HT1080 (cell line): ENCODE data around the gene SUPT3H. TPM values are rescaled to one million over a fixed set of nuclear protein-coding genes. Genes with fewer than 3 reads are reported as not detected.

Experiments used
- DNase-seq: peaks from one replicate; pipeline ENCODE4 v3.0.0-alpha.2; 2015; ENCODE audit warnings: low read depth
- polyA plus RNA-seq, 2 experiments: library from polyadenylated mRNA; depleted of rRNA; stranded (reverse); fragments of >200 nt; gene quantifications; 2 replicates each; pipeline ENCODE4 v1.2.3, GENCODE V29; 2015
- total RNA-seq: library from RNA; depleted of rRNA; stranded (reverse); fragments of >200 nt; shearing (Covaris generic); gene quantifications from 2 replicates; pipeline ENCODE4 v1.2.3, GENCODE V29; 2014; rRNA removed

SUPT3H gene
- 2.6 and 9.1 TPM in 2 replicates for total RNA-seq
- polyA plus RNA-seq (2015; cell fraction: cytosol; rRNA removed), result 8.6 and 8.9 TPM in 2 replicates
- 10.0 and 12.1 TPM in 2 replicates for polyA plus RNA-seq (2015; cell fraction: nucleus; rRNA removed)

DNA sequence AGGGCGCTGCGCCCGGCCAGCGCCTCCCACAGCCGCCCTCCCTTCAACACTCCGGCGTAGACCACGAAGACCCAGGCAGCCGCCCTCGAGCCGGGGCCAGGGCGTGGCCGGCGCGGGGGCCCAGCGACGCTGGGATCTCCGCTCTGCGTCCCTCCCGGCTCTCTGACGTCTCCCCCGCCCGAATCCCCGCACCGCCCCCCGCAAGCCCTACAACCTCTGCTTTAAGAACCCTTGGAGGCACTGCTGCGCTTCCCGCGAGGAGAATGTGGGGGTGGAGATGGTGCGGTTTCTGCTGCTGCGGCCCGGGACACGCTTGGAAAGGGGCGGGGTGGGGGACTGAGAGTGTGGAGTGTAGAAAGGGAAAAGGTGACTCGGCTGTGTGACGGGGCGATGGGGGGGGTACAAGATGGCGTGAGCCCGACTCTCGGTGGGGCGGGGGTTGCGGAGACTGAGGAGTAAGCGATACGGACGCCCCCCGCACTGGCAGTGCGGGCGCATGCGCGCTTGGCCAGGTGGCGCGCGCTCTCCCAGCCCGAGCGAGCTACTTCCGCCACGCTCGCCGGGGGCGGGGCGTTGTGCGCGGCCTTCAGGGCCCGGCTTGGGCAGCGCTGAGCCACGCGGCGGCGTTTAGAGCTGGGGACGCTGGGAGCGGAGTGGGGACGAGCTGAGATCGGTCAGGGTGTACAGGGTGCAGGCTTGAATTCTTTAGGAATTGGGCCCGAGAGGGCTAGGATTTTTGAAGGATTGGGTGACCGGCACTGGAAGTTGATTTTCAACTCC is at the start of gene SUPT3H:
Gene SUPT3H, minus strand, starts transcription at position 381 of the 780 bp plus-strand sequence.
- DNase-seq, result peak; percentile 95

DNA sequence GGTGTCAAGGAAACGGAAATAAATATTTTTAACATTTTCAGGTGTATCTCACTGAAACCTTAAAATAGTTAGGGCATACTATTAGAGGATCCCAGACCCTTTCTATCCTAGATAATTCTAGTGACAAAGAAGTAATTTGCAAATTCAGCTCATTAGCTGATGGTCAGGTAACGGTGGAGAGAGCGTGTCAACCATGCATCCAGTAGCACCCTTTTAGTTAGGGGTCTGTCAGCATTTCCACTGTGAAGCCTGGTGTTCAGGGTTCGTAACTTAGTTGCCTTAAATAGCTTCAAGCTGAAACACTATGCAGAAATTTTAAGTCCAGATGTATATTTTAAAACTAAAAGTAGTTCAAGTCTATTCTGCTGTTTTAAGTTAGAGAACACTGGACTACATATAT is 48.5 kb upstream of the SUPT3H start:
- no peak for DNase-seq

DNA sequence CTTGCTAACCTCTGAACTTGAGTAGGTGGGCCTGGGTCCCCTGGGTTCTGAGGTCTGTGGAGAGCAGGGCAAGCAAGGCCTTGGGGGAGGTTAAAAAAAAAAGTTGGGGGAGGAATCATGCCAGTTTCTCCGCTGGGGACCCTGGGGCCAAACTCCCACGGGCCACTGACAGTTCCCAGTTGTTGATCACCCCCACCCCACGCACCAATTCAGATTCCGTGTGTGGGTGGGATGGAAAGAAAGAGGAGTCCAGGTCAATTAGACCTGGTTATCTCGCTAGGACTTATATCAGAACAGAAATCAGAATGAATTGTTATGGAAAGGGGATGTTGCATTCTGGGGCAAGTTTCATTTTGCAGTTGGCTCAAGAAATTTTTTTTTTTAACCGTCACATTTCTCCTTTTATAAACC is 46.7 kb upstream of the SUPT3H start:
- peak; percentile 34 for DNase-seq

DNA sequence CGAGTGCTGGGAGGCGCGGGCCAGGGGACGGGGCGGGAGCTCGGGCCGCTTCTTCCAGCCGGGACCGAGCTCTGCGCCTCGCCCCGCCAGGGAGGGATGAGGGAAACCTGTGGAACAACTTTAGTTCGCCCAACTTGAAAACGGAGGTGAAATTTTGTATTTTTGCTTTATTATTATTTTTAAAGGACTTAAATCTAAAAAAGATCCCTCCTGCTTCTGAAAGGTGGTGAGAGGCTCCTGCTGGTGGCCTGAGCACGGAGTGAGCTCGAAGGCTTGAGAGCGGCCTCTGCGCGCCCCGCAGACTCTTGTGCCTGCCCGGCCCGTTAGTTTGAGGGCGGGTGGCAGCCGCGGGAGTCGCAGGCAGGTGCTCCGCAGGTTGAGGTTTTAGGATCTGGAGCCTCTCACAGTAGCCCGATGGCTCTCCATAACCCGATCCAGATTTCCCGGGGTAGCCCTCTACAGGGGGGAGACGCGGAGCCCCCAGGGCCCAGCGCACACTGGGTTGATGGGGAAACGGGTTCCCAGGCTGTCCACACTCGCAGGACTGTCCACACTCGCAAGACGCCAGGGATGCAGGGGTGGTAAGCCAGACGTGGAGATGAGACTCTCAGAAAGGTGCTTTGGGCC is 46.2 kb upstream of the SUPT3H start:
- DNase-seq, result peak; percentile 47

DNA sequence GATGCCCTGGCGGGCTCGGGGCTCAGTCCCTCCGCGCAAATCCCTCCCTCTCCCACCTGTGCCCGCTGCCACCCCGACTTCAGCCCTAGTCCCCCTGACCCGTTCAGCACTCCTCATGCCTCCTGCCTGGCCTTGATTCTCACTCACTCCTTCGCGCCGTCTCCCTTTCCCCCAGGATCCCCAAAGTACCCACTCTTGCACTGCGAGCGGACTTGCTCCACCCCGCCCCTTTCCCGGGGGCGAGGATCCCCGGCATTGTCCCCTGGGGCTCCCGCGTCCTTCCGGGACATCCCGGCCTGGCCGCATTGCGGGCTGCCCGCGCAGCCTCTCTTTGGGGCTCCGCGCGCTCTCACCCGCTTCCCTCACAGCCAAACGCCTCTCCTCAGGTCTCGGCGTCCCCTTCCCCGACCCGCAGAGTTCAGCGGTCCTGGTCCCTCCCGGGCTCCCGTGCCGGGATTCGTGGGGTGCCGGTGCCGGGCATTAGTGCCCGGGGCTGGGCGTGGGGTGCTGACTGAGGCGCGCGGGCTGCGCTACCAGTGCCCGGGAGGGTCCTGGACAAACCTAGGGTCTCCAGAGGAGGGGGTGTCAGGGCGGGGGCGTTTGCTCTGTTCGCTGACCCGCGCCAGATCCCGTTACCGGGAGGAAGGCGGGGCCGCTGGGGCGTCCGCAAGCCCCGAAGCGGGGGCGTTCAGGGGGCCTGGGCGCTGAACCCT is 45.5 kb upstream of the SUPT3H start:
- no peak for DNase-seq

DNA sequence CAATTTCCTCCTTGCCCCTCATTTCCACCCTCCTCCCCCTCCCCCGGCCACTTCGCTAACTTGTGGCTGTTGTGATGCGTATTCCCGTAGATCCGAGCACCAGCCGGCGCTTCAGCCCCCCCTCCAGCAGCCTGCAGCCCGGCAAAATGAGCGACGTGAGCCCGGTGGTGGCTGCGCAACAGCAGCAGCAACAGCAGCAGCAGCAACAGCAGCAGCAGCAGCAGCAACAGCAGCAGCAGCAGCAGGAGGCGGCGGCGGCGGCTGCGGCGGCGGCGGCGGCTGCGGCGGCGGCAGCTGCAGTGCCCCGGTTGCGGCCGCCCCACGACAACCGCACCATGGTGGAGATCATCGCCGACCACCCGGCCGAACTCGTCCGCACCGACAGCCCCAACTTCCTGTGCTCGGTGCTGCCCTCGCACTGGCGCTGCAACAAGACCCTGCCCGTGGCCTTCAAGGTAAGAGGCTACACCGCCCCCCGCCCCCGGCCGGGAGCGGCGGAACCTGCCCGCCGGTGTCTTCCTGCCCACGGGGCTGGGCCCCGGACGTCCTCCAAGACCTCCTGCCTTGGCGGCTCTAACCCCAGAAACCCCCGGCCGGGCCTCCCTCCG is 44.9 kb upstream of the SUPT3H start:
- DNase-seq, result no peak

DNA sequence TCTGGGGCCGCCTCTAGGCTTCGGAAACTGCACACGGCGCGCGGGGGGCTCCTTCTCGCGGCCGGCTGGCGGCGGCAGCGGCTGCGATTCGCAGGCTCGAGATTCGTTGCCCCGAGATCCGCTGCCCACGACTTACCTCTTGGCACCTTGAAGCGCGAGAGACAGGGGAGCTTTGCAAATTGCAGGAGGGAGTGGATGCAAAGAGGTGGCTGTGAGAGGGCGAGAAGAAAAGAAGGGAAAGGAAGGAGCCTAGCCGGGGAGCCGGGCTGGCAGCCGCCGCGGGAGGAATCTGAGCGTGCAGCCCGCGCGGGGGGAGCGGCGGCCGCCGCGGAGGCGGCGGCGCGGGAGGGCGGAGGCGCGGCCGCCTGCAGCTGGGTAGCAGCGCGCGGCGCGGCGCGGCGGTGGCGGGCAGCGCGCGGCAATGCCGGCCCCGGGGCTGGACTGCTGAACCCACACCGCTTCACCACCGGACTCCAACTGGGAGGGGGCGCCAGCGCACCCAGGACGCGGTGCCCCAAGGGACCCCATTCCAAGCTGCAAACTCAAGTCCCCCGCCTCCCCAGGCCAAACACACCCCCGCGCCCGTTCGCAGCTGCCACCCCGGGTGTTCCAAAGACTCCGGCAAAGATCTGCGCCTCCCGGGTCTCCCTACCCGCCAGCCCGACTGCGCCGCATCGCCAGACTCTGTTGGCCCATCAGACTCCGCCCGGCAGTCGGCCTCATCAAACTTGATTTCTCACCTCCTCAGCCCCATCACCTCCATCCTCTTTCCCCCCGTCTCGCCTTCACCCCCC is 44.2 kb upstream of the SUPT3H start:
- peak; percentile 85 for DNase-seq

DNA sequence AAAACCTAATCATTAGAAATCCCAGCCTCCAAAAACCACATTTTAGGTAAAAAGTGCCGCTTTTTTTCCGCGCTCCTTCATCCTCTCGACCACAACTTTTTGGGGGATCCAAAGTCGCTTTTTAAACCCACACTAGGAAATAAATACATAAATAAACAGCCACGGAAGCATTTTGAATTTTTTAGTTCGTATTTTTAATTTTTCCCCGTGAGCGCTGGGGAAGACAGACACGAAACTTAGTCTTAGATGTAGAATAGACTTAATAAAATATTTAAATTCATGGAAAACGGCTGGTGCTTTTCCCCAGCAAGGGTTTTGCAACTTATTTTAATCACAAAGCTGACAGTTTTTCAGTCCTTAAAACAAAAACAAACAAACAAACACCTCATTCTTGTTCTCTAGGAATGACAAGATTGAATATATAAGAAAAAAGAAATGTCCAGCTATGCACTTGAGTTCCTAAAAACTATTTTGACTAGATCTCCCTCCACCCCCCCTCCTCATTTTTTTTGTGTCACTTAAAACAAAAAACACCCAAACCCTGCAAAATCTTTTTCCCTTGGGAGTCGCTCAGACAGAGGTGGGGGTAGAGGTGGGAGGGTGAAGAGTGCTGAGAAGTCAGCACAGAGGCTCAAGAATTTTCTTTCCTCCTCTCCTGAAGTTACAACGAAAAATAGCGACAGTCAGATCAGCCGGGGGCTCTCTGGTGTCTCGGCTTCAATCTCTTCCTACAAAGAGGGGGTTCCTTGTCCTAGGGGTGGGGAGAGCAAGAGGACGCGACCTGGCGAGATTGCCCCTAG is 43.4 kb upstream of the SUPT3H start:
- DNase-seq, result no peak

DNA sequence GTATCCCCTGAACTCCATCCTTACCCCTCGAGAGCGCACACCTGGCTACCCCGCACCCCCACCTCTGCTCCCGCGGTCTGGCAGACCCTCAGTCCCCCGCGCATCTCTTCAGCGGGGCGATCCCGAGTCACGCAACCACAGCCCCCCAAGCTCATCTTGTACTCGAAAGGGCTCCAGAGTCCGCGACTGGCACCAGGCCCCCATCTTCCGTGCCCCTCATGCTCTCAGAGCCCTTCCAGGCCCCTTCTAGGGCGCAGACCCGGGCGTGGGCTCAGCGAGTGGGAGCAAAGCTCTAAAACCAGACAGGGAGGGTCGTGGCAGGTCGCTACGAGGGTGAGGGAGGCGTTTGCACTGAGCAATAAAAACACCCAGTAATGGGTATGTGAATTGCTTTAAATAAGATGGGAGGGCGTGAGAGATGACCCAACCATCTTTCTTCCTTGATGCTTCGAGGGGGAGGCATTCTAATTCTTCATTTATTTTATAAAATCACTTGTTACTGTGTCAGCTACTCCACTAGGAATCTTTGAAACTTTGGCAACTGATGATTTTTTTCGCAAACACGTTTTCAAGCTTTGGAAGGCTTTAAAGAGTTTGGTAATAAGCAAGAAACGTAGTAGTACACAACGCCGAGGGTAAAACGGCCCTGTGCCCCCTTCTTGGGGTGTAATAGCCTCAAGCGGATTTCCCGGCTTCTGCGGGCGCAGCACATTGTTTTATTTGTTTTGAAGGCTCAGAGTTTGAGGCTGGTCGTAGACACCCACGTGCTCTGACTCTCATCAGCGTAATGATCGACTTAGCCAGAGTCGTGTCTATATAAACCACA is 42.6 kb upstream of the SUPT3H start:
- no peak for DNase-seq

DNA sequence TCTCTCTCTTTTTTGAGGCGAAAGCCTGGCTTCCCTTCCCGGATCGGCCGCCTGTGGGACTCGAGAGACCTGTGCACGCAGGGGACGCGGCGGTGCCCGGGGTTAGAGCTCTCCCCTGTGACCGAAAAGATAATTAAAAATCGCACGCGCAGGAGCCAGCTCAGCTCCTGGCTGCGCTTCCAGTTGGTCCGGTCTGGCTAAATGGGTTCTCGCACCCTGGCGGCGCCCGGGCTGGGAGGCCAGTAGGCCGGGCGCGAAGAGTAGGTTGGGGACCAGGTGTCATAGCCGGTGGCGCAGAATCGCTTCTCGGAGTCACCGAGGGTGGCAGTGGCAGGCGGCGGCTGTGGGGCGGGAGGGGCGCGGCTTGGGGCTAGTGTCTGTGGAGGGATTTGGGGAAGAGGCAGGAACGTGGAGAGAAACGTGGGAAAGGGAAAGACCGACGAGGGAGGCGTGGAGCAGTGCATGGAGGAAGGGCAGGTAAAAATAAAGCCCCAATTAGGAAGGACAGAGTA is 41.9 kb upstream of the SUPT3H start:
- no peak for DNase-seq

DNA sequence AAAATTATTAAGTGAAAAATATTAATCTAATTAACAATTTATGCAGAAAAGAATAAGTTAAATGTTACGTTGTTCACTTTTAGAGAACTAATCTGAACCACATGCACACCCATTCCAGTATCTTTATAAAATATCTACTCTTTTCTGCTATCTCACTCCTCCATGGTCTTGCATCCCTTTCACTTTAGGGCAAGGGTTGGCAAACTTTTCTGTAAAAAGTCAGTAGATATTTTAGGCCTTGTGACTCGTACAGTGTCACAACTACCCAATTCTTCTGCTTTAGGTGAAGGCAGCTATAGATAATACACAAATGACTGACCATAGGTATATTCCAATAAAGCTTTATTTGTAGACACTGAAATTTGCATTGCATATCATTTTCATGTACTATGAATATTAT is 39.7 kb upstream of the SUPT3H start:
- DNase-seq, result no peak

DNA sequence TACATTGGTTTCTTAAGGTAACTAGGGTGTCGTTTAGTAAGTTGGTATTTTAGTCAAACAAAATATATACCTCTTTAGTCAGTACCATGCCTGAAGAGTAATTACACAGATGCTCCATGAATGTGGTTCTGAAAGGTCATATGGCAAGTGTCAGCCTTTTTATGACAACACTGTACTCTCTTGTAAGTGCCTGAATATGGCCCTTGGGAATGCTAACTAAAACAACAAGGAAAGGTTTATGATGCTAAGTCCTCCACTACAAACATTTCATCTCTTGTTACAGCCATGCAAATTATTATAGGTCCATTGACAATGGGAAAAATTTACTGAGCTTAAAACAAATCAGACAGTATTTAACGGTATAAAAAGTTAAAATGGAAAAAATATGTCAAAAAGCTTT is 39.0 kb upstream of the SUPT3H start:
- no peak for DNase-seq

DNA sequence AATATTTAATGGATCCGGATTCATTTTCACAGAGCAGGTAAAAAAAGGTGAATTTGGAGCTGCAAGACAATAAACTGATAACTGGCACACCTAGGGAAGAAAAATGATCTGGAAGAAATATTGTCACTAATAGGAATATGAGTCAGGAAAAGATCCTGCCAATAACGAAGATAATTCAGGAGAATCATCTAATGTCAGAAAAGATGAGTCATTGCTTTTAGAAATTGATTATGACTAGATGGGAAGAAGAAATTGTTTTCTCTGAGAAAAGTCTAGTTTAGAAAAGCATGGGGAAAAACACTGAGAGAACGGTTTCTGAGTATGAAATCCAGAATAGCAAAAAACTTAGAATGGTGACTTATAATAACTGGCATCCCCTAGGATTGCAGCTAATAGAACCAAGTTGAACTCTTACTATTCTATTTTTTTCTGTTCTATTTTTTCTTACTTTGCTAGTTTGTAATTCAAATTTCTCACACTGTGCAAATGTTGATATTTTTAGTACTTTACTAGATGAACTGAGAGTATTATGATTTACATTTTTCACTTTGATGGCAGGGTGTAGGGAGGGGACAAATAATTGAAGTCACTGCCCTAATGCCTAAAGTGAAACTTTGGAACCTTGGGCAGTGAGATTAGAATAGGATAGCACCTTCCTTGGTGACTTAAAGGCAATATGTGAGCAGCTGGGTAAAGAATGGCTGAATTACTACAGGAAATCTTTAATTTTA is 38.2 kb upstream of the SUPT3H start:
- DNase-seq, result no peak

DNA sequence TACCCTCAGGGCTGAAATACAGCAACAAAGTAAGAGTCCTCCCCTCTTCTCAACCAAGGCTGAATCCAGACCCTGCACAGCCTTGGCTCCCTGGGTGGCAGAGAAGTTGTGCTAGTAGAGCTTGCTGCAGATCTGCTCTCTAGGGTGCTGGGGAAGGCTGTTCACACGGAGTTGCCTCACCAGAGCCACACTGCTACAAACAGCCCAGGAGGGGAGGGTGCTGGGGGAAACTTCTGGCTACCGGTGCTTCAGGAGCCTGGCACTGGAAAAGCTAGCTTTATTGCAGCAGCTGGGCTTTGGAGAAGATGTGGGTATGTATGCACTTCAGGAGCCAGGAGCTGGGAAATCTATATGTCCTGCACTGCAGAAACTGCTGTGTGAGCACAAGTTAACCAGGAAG is 37.6 kb upstream of the SUPT3H start:
- DNase-seq, result no peak

DNA sequence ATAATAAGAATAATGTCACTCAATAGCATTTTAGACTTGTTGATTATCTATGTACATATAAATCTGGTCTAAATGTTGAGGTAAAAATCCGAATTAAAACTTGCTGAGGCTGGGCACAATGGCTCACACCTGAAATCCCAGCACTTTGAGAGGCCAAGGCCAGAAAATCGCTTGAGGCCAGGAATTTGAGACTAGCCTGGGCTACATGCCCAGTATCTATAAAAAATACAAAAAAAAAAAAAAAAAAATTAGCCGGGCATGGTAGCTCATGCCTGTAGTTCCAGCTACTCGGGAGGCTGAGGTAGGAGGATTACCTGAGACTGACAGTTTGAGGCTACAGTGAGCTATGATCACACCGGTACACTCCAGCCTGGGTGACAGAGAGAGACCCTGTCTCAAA is 34.2 kb upstream of the SUPT3H start:
- DNase-seq, result no peak

DNA sequence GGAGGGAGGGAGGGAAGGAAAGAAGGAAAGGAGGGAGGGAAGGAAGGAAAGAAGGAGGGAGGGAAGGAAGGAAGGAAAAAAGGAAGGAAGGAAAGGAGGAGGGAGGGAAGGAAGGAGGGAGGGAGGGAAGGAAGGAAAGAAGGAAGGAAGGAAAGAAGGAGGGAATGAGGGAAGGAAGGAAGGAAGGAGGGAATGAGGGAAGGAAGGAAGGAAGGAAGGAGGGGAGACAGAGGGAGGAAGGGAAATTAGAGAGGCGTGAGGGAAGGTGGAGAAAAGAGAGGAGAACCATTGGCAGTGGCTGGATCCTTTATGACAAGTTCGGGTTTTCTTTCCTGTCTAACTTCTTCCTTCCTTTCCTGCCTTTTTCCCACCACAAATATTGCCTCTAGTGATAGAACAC is 22.3 kb upstream of the SUPT3H start:
- no peak for DNase-seq

DNA sequence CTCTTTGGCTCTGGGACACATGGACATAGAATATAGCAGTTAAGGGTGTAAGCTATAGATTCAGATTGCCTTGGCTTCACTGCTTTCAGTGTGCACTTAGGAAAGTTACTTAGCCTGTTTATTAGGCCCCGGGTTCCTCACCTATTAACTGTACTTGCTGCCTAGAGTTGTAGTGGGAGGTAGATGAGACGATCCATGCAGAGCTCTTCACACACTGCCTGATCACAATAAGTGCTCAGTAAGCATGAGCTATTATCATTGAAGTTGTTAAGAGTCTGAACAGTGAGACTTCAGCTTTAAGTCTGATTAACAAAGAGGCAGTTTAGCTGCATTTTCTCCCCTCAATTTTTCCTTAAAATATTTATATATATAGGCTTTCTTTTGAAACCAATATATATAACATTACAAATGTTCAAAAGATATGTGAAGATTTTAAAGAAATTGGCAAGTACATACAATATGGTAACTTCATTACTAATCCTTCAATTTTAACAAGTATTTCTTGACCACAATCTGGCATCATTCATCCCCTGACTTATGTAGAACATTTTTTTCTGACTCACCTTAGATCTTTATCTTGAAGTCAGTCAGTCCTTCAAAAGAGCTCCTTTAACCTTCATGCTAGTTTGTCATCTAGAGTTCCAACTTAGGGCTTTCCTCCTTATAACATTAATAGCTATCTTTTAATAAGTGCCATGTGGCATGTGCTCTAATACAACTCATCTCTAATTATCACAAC is 20.5 kb upstream of the SUPT3H start:
- DNase-seq, result peak; percentile 28
